GM10266 (cell line): Measurements from ENCODE around the gene LITAFD.

Experiments used
- DNase-seq: peaks from one replicate; pipeline ENCODE4 v3.0.0; 2012; ENCODE audit errors: extremely low spot score
- CTCF ChIP-seq: IDR thresholded peaks from 2 replicates; pipeline ENCODE4 v1.5.1; 2012; ENCODE audit warnings: mild to moderate bottlenecking, low read depth; ENCODE audit not compliant: control insufficient read depth, insufficient read depth; ENCODE audit errors: missing control alignments

Gene LITAFD

GRCh38 chr16:8899709-8900317, 17.7 kb downstream of the LITAFD start:
- no peak for DNase-seq
- TF ChIP-seq CTCF = no peak

GRCh38 chr16:8900343-8900742, 18.2 kb downstream of the LITAFD start:
- no peak for DNase-seq
- TF ChIP-seq CTCF = no peak

GRCh38 chr16:8901320-8901861, 19.2 kb downstream of the LITAFD start:
- no peak for TF ChIP-seq CTCF
- DNase-seq = no peak

DNA sequence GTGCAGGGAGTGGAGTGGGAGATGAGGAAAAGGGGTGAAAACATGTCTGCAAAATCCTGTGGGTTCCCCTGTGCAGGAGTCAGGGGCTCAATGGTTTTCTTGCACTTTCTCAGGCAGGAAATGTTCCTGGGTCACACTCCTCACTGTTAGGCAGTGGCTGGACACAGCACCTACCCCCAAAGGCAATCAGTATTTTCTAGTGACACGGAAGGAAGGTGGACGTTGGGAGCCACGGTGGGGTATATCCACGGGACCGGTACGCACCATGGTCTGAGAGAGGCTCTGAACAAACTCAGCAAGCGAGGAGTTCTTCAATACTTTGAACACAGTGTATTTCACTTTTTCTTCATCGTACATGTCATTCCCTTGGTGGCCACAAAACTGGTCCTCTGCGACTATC, 20.9 kb downstream of the LITAFD start:
- TF ChIP-seq CTCF = no peak

DNA sequence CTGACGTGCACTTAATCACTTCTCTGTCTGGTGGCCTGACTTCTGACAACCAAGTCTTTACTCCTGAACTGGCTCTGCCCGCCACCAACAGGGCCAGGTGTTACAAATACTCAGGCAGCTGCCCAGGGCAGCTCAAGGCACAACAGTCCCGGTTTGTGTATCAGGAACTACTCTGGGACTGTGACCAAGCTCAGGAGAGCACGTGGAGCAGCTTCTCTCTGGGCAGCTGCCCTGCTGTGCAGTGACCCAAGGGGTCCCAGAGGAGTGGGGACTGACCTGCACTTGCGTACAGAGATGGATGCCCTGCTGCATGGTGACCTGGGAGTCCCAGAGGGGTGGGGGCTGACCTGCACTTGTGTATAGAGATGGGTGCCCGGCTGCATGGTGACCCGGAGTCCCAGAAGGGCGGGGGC, 21.9 kb downstream of the LITAFD start:
- DNase-seq = no peak
- no peak for TF ChIP-seq CTCF

More for the DNA sequence above, 20.9 kb downstream of the LITAFD start:
- DNase-seq = no peak

GRCh38 chr16:8905168-8905762, 23.1 kb downstream of the LITAFD start:
- DNase-seq = no peak
- peak; percentile 53 for TF ChIP-seq CTCF
